ENCODE measurements around the gene C12orf43. TPM values are rescaled to one million over a fixed set of nuclear protein-coding genes. Genes with fewer than 3 reads are reported as not detected.

C12orf43 gene
- total and polyA plus RNA-seq, 5 donors: 7.5 to 13.0 (median 9.6) TPM

DNA sequence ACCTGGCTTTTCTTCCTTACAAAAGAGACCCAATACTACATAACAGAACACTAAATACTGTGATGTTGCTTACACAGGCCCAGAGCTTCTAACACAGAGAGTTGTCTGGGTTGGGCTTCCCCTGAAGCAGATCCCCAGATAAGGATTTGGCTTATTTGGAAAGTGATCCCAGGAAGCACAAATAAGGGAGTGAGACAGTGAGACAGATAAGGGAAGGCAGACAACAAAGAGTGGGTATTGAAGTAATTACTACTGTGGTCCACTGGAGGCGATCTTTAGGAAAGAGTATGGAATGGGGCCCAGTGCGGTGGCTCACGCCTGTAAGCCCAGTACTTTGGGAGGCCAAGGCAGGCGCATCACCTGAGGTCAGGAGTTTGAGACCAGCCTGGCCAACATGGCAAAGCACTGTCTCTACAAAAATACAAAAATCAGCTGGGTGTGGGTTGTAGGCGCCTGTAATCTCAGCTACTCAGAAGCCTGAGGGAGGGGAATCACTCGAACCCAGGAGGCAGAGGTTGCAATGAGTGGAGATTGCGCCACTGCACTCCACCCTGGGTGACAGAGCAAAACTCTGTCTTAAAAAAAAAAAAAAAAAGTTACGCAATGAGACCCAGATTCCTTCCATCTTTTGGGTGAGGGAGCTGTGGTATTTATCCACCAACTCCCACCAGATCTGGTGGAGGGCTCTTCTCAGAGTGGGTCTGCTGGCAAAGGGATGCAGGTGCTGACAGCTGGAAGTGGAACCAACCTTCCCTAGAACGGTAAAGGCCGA lies 10.2 kb upstream of the C12orf43 start:
- Histone ChIP-seq H3K27ac (ENCODE audit: low read length) (no peak overlapping the region), H3K4me3 (ENCODE audit: low read length) (no peak overlapping the region), H3K9me3 (ENCODE audit: control insufficient read depth, low read length) (no peaks in the 10 kb centered on the region), H3K27me3 (ENCODE audit: control insufficient read depth, insufficient read depth) (no peaks in the 10 kb centered on the region), H3K4me1 (ENCODE audit: control insufficient read depth, insufficient read depth, low read length) (no peaks in the 10 kb centered on the region)
- DNase-seq (no peak), ATAC-seq (no peak)
- WGBS: 79% methylated on average over 10 of the region's 10 CpGs
- intact Hi-C loops (cut with DNase I): no loop called here

DNA sequence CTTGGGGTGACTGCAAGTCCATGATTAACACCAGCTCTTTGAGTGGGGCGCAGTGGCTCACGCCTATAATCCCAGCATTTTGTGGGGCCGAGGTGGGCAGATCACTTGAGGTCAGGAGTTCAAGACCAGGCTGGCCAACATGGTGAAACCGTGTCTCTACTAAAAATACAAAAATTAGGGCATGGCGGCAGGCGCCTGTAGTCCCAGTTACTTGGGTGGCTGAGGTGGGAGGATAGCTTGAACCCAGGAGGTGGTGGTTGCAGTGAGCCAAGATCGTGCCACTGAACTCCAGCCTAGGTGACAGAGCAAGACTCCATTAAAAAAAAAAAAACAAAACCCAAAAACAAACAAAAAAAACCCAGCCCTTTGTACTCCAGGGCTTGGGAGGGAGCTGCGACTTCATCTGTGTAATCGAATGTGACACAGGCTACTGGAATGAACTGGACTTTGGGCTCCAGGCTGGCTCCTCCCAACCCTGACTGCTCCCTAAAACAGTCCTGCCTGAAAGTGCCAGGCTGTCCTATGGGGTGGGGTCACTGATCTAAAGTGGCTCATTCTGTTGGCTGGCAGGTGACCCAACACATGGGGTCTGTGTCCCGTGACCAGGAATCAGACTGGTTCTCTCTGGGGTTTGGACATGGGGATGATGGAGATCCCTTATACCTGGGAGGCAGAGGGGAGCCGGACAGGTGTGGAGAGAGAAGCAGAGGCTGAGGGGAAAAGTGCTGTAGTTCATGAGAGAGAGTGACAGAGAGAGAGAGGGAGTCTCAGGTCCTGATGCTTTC lies 9.3 kb upstream of the C12orf43 start:
- Histone ChIP-seq H3K27me3 (ENCODE audit: control insufficient read depth, insufficient read depth) (no peaks in the 10 kb centered on the region), H3K27ac (ENCODE audit: low read length) (no peak overlapping the region)
- peak in 1 of 2 donors; percentile 51 for ATAC-seq

DNA sequence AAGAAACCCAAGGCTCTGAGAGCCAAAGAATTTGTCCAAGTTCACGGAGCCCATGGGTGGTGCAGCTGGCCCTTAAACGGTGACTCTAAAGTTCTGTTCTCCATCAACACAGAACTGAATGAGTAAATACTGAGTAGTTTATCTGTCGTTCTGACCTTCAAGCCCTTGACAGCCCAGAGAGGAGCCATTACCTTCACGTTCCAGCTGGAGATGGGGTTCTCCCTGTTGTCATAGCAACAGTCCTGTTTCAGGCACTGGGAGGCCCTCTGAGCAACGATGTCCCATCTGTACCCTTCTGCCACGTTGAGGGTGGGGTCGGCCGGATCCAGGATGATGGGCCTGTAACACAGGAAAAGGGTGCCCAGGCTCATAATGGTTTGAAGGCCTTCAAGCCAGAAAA lies 7.5 kb upstream of the C12orf43 start:
- Histone ChIP-seq H3K27ac (ENCODE audit: low read length) (no peak overlapping the region), H3K4me1 (ENCODE audit: control insufficient read depth, insufficient read depth, low read length) (no peaks in the 10 kb centered on the region), H3K4me3 (ENCODE audit: low read length) (no peak overlapping the region), H3K27me3 (ENCODE audit: control insufficient read depth, insufficient read depth) (no peaks in the 10 kb centered on the region), H3K9me3 (ENCODE audit: control insufficient read depth, low read length) (no peaks in the 10 kb centered on the region)
- ATAC-seq (no peak), DNase-seq (no peak)
- WGBS: 68% methylated on average over 8 of the region's 8 CpGs
- intact Hi-C loops (cut with DNase I): no loop called here

More for the DNA sequence above, 9.3 kb upstream of the C12orf43 start:
- intact Hi-C loops (cut with DNase I): no loop called here
- H3K9me3 ChIP-seq (ENCODE audit: control insufficient read depth, low read length): no peaks in the 10 kb centered on the region
- H3K4me1 ChIP-seq (ENCODE audit: control insufficient read depth, insufficient read depth, low read length): no peaks in the 10 kb centered on the region
- WGBS: 92% methylated on average over 11 of the region's 11 CpGs
- no peak overlapping the region for H3K4me3 ChIP-seq (ENCODE audit: low read length)
- DNase-seq: no peak

DNA sequence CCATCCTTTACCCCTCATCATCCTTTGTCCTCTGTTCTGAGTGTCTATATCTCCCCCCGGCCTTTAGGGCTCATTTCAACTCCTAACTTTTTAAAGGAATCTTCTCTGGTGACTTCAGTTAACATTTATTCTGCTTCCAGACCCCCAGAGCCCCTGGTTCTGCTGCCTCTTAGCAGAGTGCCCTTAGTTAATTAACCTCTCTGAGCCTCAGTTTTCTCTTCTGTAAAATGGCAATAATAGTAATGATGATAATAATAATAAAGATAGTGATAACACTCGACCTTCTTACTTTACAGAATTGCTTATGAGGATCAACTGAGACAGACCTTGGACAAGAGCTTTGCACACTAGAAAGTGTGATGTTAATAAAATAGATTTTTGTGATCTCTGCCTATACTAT lies 6.4 kb upstream of the C12orf43 start:
- WGBS: 60% methylated on average over 2 of the region's 2 CpGs
- no peak overlapping the region for H3K27ac ChIP-seq (ENCODE audit: low read length)
- DNase-seq: no peak
- no peaks in the 10 kb centered on the region for H3K4me1 ChIP-seq (ENCODE audit: control insufficient read depth, insufficient read depth, low read length)
- H3K9me3 ChIP-seq (ENCODE audit: control insufficient read depth, low read length): no peaks in the 10 kb centered on the region
- H3K4me3 ChIP-seq (ENCODE audit: low read length): no peak overlapping the region
- H3K27me3 ChIP-seq (ENCODE audit: control insufficient read depth, insufficient read depth): no peaks in the 10 kb centered on the region
- no peak for ATAC-seq
- intact Hi-C loops (cut with DNase I): no loop called here

DNA sequence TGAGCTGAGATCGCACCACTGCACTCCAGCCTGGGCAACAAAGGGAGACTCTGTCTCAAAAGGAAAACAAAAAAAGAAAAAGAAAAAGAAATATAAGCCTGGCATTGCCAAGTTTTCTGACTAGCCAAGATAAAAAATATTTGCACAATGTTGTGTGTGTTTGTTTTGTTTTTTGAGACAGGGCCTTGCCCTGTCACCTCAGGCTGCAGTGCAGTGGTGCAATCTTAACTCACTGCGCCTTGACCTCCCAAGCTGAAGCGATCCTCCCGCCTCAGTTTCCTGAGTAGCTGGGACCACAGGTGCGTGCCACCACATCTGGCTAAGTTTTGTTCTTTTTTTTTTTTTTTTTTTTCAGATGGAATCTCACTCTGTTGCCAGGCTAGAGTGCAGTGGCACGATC lies 5.5 kb upstream of the C12orf43 start:
- ATAC-seq (no peak), DNase-seq (no peak)
- H3K4me3 ChIP-seq (ENCODE audit: low read length): no peak overlapping the region
- no peaks in the 10 kb centered on the region for H3K27me3 ChIP-seq (ENCODE audit: control insufficient read depth, insufficient read depth)
- no peak overlapping the region for H3K27ac ChIP-seq (ENCODE audit: low read length)
- no peaks in the 10 kb centered on the region for H3K4me1 ChIP-seq (ENCODE audit: control insufficient read depth, insufficient read depth, low read length)
- no peaks in the 10 kb centered on the region for H3K9me3 ChIP-seq (ENCODE audit: control insufficient read depth, low read length)
- intact Hi-C loops (cut with DNase I): no loop called here
- WGBS: 92% methylated on average over 6 of the region's 6 CpGs

DNA sequence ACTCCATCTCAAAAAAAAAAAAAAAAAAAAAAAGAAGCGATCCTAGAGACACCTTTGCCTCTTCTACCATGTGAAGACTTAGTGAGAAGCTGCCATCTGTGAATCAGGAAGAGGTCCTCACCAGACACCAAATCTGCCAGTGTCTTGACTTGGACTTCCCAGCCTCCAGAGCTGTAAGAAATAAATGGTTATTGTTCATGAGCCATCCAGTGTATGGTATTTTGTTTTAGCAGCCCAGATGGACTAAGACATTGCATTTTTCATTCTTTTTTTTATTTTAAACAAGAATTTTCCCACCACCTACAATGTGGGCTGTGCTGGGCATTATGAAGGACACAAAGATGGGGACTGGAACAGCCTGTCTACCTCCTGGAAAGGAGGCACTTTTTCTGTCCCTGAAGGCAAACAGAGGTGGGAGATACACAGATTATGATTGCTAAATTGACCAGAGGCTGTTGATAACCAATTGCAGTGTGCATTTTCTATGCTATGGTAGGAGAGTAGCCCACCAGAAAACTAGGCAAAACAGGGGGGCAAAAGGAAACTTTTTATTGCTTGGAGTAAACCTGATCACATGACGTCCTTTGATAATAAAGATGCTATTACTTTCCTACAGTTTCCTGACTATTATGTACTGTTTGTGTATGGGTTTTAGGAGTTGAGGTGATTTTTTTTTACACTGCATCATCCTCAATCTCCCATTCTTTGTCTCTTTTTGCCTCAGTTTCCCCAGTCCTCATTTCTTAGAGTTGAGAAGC lies 2.8 kb upstream of the C12orf43 start:
- Histone ChIP-seq H3K4me3 (ENCODE audit: low read length) (no peak overlapping the region), H3K9me3 (ENCODE audit: control insufficient read depth, low read length) (no peaks in the 10 kb centered on the region), H3K27me3 (ENCODE audit: control insufficient read depth, insufficient read depth) (no peaks in the 10 kb centered on the region), H3K4me1 (ENCODE audit: control insufficient read depth, insufficient read depth, low read length) (peaks cover 2% of the 10 kb centered on the region), H3K27ac (ENCODE audit: low read length) (no peak overlapping the region)
- intact Hi-C loops (cut with DNase I): no loop called here
- DNase-seq (no peak), ATAC-seq (no peak)
- WGBS: 89% methylated on average over 2 of the region's 2 CpGs

DNA sequence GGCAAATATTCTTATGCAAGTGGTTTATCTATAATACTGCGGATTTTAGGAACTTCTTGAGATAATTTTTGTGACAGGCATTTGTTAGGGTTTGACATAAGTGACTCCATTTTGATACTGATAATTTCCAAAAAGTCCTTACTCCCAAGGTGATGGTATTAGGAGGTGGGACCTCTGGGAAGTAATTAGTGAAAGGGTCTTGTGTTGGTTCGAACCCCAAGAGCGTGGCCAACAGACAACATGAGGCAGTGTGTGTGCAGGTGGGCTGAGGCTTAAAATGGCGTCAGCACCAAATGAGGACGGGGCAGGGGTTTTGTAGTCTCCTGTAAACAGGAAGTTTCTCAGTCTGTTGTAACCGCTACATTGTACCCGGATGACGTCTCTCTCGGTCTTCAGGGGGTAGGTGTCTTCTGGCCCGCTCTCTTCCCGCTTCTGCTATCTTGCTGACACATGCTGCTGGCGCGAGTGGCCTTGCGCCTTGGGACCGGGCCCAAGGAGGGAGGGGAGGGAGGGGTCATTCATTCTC lies 1.7 kb upstream of the C12orf43 start:
- Histone ChIP-seq H3K27ac (ENCODE audit: low read length) (no peak overlapping the region), H3K4me3 (ENCODE audit: low read length) (no peak overlapping the region), H3K27me3 (ENCODE audit: control insufficient read depth, insufficient read depth) (no peaks in the 10 kb centered on the region), H3K9me3 (ENCODE audit: control insufficient read depth, low read length) (no peaks in the 10 kb centered on the region), H3K4me1 (ENCODE audit: control insufficient read depth, insufficient read depth, low read length) (peaks cover 2% of the 10 kb centered on the region)
- DNase-seq: no peak
- intact Hi-C loops (cut with DNase I): no loop called here
- no peak for ATAC-seq
- 86% methylated on average over 15 of the region's 15 CpGs for WGBS

DNA sequence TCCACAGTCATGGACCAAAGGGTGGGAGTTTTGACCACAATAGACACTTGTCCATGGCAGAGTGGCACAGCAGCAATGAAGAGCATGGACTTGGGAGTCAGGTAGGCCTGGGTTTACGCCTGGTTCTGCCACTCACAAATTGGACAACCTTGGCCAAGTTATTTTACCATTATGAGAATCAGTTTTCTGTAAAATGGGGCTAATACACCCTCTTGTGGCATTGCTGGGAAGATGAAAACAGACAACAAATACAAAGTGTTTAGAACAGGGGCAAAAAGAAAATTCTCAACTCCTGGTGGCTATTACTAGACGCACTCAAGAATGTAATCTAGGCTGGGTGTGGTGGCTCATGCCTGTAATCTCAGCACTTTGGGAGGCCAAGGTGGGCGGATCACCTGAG lies 2.6 kb downstream of the C12orf43 start:
- no peak overlapping the region for H3K27ac ChIP-seq (ENCODE audit: low read length)
- no peaks in the 10 kb centered on the region for H3K9me3 ChIP-seq (ENCODE audit: control insufficient read depth, low read length)
- no peaks in the 10 kb centered on the region for H3K27me3 ChIP-seq (ENCODE audit: control insufficient read depth, insufficient read depth)
- 84% methylated on average over 3 of the region's 3 CpGs for WGBS
- peaks cover 2% of the 10 kb centered on the region for H3K4me1 ChIP-seq (ENCODE audit: control insufficient read depth, insufficient read depth, low read length)
- intact Hi-C loops (cut with DNase I): no loop called here
- ATAC-seq: no peak
- no peak overlapping the region for H3K4me3 ChIP-seq (ENCODE audit: low read length)
- DNase-seq: no peak

DNA sequence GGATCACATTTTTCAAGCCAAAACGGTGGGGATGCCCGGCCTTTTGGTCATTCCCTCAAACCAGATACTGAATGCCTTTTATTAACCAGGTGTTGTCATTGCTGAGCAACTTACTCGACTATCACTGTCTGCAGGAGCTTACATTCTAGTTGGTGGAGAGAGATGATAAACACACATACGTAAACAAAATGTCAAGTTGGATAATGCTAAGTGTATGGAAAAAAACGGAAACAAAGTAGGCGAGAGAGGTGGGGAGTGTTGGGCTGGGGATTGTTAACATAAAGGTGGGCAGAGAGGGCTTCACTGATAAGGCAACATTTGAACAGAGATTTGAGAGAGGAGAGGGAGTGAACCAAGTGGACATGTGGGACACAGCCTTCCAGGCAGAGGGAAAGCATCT lies 4.5 kb downstream of the C12orf43 start:
- no peaks in the 10 kb centered on the region for H3K27me3 ChIP-seq (ENCODE audit: control insufficient read depth, insufficient read depth)
- H3K4me1 ChIP-seq (ENCODE audit: control insufficient read depth, insufficient read depth, low read length): peaks cover 2% of the 10 kb centered on the region
- 79% methylated on average over 6 of the region's 6 CpGs for WGBS
- ATAC-seq (no peak), DNase-seq (no peak)
- H3K4me3 ChIP-seq (ENCODE audit: low read length): no peak overlapping the region
- H3K9me3 ChIP-seq (ENCODE audit: control insufficient read depth, low read length): no peaks in the 10 kb centered on the region
- intact Hi-C loops (cut with DNase I): no loop called here
- H3K27ac ChIP-seq (ENCODE audit: low read length): no peak overlapping the region

DNA sequence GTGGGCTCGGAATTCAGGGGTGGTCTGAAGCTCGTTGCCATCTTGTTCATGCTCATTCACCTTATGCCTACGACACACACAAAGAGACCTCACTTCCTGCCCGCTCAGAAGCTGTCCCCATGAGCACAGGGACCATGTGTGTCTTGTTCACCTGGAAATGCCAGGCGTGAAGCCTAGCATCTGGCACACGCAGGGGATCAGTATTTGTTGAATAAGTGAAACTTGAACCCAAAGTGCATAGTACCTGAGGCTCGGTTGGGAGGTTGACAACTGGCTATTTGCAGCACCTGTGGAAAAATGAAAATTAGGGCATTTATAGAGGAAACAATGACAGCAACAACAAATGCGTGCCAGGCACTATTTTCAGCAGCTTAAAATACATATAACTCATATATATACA lies 5.4 kb downstream of the C12orf43 start:
- H3K4me3 ChIP-seq (ENCODE audit: low read length): no peak overlapping the region
- H3K9me3 ChIP-seq (ENCODE audit: control insufficient read depth, low read length): no peaks in the 10 kb centered on the region
- peaks cover 2% of the 10 kb centered on the region for H3K4me1 ChIP-seq (ENCODE audit: control insufficient read depth, insufficient read depth, low read length)
- H3K27me3 ChIP-seq (ENCODE audit: control insufficient read depth, insufficient read depth): no peaks in the 10 kb centered on the region
- 91% methylated on average over 8 of the region's 8 CpGs for WGBS
- intact Hi-C loops (cut with DNase I): no loop called here
- H3K27ac ChIP-seq (ENCODE audit: low read length): no peak overlapping the region
- DNase-seq (no peak), ATAC-seq (no peak)

DNA sequence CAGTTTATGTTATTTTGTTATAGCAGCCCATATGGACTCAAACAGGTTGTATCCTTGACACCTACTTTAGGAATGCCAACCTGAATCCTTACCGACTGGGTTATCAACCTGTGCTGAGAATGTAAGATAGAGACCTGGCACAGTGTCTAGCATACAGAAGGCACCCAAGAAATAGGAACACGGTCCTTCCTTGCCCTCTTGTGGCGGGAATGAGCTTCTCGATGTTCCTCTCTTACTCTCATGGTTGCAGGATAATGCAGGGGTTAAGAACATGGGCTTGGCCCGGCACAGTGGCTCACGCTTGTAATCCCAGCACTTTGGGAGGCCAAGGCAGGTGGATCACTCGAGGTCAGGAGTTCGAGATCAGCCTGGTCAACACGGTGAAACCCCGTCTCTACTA lies 6.5 kb downstream of the C12orf43 start:
- WGBS: 61% methylated on average over 10 of the region's 10 CpGs
- intact Hi-C loops (cut with DNase I): no loop called here
- no peaks in the 10 kb centered on the region for H3K4me1 ChIP-seq (ENCODE audit: control insufficient read depth, insufficient read depth, low read length)
- ATAC-seq (peak; percentile 35 to 54), DNase-seq (no peak)
- H3K27me3 ChIP-seq (ENCODE audit: control insufficient read depth, insufficient read depth): no peaks in the 10 kb centered on the region
- no peak overlapping the region for H3K4me3 ChIP-seq (ENCODE audit: low read length)
- H3K27ac ChIP-seq (ENCODE audit: low read length): no peak overlapping the region
- no peaks in the 10 kb centered on the region for H3K9me3 ChIP-seq (ENCODE audit: control insufficient read depth, low read length)

Data from right cardiac atrium (tissue), 5 donors.